Measurements from ENCODE around the gene ALG8.

Gene ALG8

GRCh38 chr11:78158987-78159652, 19.7 kb upstream of the ALG8 start:
- DNase-seq = no peak

DNA sequence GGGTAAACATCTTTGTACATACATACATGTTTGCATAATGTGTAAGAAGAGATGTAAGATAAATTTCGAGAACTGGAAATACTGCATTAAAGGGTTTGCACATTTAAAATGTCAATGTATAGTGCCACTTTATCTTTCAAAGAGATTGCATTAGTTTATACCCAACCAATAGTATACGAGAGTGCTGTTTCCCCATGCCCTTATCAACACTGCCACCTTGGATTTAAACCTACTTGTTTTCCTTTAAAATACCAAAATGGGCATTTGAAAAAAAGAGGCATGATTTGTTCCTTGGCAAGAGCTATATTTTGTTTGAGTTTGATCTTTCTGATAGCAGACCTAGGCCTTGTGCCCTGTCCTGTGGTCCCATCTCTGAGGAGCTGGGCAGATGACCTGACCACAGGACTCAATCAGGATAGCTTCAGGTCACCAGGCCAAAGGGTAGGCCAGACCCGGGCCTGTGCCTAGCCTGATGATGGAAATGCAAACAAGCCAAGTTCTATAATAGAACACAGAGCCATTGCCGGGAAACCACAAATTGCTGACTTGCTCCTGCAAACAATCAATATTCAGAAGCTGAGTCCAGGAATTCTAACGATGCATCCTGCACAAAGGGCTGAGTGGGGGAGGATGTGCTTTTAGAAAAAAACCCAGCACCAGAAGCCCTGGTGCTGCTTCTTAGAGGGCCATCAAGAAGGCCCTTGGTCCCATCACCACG, 16.9 kb upstream of the ALG8 start:
- DNase-seq = no peak

DNA sequence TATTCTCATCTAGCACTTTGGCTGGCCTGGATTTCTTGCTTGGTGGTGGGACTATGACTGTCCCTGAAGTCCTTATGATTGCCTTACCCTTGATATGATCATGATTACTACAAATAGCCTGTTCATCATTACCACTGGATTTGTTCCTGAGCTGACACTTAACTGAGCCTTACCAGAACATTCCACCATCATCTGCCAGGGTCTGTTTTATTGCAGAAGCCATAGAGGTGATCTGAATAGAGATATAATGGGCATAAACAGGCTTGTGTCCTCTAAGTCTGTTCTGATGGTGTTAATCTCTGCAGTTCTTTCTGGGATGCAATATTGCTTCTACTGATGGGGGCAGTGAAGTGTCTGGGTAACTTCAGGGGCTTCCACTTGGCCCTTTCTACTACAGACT, 12.4 kb upstream of the ALG8 start:
- no peak for DNase-seq

DNA sequence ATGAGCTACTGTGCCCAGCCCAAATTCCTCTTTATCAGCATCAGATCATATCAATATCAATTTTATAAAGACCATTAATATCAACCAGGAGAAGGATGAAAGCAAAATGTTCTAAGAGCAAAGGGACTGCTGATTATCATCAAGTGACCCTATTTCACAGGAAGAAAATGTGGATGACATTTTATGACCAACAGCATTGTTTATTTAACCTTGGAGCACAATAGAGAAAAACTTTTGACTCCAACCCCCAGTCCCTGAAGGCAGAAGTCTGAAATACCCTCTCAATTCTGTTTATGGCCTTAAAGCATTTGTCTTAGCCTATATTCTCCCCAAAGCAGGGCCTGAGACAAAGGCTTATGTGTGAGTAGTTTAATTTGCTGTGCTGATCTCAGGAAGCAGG, 11.3 kb upstream of the ALG8 start:
- no peak for DNase-seq

GRCh38 chr11:78150346-78150745, 10.9 kb upstream of the ALG8 start:
- DNase-seq = no peak

DNA sequence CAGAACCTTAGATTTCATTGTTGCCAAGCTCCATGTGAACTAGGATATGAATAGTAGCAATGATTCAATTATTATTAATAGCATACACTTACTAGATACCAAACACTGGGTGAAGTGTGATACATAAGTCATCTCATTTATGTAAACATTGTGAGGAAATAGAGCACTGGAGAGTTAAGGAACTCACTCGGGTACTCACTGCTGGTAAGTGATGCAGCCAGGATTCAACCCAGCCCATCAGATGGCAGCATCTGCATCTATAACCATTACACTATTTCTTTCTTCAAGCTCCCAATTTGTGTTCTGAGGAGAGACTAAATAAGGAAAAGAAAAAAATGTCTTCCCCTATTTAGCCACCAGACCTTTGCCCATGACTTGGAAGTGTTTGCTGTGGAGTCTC, 10.2 kb upstream of the ALG8 start:
- DNase-seq = no peak

- peak; percentile 68 to 94 (median 79) for DNase-seq
Measured at GRCh38 chr11:78147807-78148206, 8.4 kb upstream of the ALG8 start.

- DNase-seq = no peak
Measured at GRCh38 chr11:78145511-78146025, 6.1 kb upstream of the ALG8 start.

DNA sequence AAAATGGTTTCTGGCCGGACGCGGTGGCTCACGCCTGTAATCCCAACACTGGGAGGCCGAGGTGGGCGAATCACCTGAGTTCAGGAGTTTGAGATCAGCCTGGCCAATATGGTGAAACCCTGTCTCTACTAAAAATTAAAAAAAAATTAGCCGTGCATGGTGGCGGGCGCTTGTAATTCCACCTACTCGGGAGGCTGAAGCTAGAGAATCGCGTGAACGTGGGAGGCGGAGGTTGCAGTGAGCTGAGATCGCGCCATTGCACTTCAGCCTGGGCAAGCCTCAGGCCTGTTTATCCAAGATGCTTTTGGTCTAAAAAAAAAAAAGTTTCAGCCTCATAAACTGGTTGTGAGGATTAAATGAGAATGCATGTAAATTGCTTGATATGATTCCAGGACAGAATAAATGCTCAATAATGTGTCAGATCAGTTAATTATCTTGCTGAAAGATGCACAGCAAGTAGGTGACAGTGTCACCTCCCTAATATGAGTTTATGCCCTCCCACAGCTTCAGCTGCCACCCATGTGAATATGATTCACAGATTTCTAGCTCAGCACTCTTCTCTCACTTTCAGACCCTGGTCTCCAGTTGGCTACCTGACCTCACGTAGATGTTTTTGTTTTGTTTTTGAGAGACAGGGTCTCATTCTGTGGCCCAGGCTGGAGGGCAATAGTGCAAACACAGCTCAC, 1.1 kb upstream of the ALG8 start:
- peak in 2 of 3 experiments; percentile 29 to 53 for DNase-seq

- DNase-seq = peak in 1 of 3 experiments; percentile 63
Measured at GRCh38 chr11:78138694-78139421, 568 bp downstream of the ALG8 start.

- no peak for DNase-seq
Measured at GRCh38 chr11:78138291-78138690, 1.1 kb downstream of the ALG8 start.

DNA sequence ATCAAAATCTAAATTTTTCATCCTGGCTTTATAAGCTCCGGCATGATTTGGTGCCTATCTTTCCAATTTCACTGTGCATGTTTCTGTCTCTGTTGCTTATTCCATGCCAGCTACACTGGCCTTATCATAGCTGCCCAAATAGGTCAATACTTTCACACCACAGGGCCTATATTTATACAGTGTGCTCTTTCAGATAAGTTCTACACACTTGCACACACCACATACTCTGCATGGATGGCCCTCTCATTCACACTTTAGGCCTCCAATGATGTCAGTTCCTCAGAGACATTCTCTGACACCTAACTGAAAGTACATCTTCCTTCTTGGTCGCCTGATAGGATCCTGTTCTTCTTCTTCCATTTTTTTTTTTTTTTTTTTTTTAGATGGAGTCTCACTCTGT, 7.0 kb downstream of the ALG8 start:
- no peak for DNase-seq

DNA sequence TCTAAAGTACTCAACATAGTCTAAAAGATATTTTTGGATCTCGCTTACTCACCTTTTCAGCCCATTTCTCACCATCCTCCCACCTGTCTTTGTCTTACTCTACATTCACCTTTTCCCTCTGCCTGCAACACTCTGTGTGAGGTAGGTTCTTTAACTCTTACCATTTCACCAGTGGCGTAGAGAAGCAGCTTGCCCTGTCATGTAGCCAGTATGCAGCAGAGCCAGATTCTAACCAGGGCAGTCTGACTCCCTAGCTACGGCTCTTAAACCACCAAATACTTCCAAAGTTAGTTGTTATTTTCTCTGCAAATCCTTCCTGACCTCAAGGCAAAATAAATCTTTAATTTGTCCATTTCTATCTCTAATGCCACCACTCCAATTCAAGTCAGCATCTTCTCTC, 7.5 kb downstream of the ALG8 start:
- no peak for DNase-seq

DNA sequence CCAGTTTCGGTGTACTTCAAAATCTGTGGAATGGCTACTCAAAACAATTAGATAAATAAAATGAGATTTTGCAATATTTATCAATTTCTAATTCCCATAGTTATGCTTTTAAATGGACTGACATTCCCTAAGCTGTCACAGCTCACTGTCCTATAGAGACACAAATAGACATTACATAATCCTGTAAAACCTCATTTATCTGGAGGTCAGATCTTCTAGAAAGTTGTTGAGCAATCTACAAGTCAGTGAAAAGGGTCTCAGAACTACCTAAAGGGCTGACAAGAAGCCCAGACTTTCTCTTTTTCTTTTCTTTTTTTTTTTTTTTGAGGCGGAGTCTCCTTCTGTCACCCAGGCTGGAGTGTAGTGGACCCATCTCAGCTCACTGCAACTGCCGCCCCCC, 12.0 kb downstream of the ALG8 start:
- no peak for DNase-seq

DNA sequence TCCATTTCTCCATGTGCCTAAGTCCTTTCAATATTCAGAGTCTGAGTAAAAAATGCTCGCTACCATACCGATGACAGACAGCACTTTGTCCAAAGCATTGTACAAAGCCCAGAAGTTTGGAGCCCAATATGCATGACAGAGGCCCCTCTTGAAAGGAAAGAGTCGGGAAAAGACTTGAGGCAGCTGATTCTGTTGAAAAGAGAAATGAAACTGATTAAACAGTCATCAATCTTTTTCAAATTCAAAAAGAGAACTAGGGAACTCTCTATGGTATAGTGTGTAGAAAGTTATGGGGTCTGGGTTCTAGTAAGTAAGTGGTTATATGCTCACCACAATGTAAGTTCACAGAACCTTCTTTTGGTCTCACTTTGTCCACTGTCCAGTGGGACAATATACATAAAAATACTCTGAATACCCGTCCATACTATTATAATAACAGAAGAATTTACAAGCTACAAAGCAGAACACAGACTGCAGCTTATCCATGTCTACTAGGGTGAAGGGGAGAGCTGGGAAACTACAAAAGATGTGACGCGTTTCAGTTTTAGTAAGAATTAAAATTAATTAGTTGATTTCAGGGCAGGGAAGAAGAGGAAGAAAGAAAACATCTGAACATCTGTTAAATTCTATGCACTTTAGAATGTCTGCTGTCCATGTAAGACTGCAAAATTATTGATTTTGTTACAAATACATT, 26.7 kb downstream of the ALG8 start:
- DNase-seq = no peak

DNA sequence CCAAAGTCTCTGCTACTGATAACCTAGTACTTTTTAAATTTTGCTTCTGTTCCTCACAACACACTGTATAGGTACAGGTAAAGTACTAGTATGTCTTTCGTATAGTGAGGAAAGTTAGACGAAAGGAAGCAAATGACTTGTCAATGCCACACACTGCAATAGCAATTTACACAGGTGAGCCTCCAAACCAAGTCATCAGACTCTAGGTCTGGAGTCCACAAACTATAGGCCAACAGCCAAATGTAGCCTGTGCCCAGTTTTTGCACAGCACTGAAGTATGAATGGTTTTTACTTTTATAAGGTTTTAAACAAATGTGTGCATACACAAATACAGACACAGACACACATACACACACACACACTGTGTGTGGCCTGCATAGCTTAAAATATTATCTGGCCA, 28.1 kb downstream of the ALG8 start:
- no peak for DNase-seq

GRCh38 chr11:78110830-78111229, 28.6 kb downstream of the ALG8 start:
- no peak for DNase-seq

DNA sequence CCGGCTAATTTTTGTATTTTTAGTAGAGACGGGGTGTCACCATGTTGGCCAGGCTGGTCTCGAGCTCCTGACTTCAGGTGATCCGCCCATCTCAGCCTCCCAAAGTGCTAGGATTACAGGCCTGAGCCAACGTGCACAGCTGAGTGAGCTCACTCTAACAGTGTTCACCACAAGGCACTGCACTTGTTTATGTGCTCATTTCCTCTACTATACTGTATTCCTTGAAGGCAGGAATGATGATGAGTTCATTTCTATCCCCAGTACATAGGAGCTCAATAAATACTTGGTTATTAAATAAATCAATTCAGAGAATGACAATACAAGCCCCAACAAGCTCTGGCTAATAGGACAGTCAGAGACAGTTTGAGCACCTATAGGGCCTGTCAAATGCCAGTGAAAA, 29.1 kb downstream of the ALG8 start:
- DNase-seq = no peak

GRCh38 chr11:78109081-78110015, 30.1 kb downstream of the ALG8 start:
- no peak for DNase-seq

- DNase-seq = peak in 1 of 3 experiments; percentile 66
Measured at GRCh38 chr11:78100676-78101472, 38.6 kb downstream of the ALG8 start.

DNA sequence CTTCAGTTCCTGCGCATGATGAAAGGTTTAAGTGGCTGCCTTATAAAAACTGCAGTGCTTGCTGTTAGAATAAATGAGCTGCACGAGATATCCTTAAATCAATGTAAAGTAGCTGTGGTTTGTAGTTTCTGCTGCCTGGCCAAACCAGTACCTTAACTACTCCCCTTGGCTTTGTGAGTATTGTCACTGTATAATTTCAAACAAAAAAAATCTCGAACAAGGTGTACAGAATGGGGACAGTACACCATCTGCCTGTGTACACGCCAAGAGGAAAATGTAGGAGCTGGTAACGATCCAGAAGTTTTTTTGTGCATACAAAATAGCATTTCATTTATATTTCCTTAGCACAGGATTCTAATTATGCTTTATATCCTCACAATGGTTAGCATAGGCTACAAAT, 39.2 kb downstream of the ALG8 start:
- DNase-seq = peak in 1 of 3 experiments; percentile 93

Data from NCI-H1417 (cell line).